Omental fat pad (tissue), 4 donors: Measurements from ENCODE around the gene LRRC28. TPM values are rescaled to one million over a fixed set of nuclear protein-coding genes. Genes with fewer than 3 reads are reported as not detected.

Experiments
- ATAC-seq: fragments of 150-250 bp; one replicate; pipeline ENCODE4 v1.9.1; 2016; ENCODE audit warnings: mild to moderate bottlenecking, moderate library complexity; ENCODE audit not compliant: low FRiP score
- DNase-seq: peaks from one replicate; pipeline ENCODE4 v3.0.0-alpha.2; 2019; ENCODE audit warnings: low spot score
- CTCF ChIP-seq, 3 donors: fragments of 450-650 bp; IDR thresholded peaks; one replicate each; pipeline ENCODE4 v1.5.1; 2016 to 2017; ENCODE audit warnings: antibody characterized with exemption in 3 of 3, mild to moderate bottlenecking in 3 of 3, moderate library complexity in 2 of 3
- total RNA-seq, 4 donors: library from RNA; depleted of rRNA; stranded (reverse); fragments of >200 nt; gene quantifications; one replicate each; pipeline ENCODE4 v1.1.0, GENCODE V29; 2016

The LRRC28 gene
- total RNA-seq, 4 donors from 2014 or later: 27.6 to 32.3 (median 30.5) TPM

DNA sequence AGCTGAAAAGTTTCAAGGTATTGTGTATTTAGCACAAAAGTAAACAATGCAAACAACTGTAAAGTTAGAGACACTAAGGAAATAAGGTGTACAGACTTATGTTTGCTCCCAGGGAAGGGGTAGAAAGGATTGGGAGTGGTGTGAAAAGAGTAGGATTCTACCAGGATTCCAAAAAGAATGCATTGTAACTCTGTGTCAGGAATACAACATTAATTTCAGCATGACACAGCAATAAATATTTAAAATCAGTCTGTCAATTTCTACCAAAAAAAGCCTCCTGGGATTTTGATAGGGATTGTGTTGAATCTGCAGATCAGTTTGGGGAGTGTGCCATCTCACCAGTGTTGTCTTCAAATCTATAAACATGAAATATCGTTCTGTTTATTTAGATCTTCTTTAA is 73.4 kb downstream of the LRRC28 start:
- DNase-seq (no peak), ATAC-seq (no peak)
- no peak for TF ChIP-seq CTCF (IDR thresholded peaks at IDR 0.05)

DNA sequence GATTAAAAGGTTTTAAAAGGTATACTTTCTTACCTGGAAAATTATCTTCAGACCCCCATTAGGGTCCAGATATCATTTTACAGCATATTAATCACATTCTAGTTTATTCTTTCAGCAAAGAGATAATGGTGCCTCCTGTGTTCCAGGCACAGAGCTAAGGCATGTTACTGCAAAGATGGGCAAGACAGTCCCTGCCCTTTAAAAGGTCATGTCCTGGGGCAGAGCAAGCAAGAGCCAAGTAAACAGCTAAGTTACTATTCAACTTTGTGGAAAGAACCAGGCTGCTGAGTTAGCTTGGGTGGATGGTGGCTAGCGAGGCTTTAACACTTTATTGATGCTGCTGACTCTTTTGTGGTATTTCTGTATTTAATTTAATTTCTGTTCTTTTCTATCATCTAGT is 75.0 kb downstream of the LRRC28 start:
- TF ChIP-seq CTCF (IDR thresholded peaks at IDR 0.05): no peak
- ATAC-seq (no peak), DNase-seq (no peak)

- ATAC-seq (no peak), DNase-seq (no peak)
- no peak for TF ChIP-seq CTCF (IDR thresholded peaks at IDR 0.05)
Measured at GRCh38 chr15:99328106-99329072, 77.1 kb downstream of the LRRC28 start.

GRCh38 chr15:99331381-99331780 is 80.1 kb downstream of the LRRC28 start:
- DNase-seq: no peak
- ATAC-seq: no peak
- no peak for TF ChIP-seq CTCF (IDR thresholded peaks at IDR 0.05)

DNA sequence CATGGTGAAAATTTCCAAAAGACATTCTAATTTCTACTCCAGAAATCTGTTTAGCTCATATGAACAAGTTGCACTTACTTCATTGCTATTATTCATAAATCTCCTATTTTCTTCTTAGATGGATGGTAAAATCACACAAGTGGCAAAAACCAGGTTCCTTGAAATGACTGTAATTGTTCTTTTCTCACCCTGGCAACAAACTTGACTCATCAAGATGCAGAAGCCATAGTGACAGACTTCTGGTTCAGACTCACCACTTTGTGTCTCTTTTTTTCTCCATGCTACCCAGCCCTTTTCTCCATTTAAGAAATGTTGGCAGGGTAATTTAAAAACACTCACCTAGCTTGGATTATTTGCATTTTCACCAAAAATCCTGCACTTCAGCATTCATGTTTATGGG is 82.1 kb downstream of the LRRC28 start:
- no peak for ATAC-seq

DNA sequence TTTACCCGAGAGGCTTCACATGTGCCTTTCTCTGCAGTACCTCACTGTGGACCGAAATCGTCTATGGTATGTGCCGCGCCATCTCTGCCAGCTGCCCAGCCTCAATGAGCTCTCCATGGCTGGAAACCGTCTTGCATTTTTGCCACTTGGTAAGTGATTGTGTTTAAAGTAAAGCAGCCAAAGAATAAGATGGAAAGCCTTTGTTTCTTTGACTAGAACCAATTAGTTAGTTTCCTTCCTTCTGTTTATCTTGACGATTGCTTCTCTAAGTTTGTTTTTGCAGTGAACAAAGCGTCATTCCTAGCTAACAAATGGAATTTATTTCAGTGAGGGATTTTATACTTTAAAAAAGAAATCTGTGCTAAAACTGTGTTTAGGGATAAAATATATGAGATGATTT is 82.7 kb downstream of the LRRC28 start:
- ATAC-seq (no peak), DNase-seq (no peak)

More for the DNA sequence above, 82.1 kb downstream of the LRRC28 start:
- no peak for TF ChIP-seq CTCF (IDR thresholded peaks at IDR 0.05)
- no peak for DNase-seq

More for the DNA sequence above, 82.7 kb downstream of the LRRC28 start:
- no peak for TF ChIP-seq CTCF (IDR thresholded peaks at IDR 0.05)
